ENCODE results near the gene TLE2. TPM values are rescaled to one million over a fixed set of nuclear protein-coding genes. Genes with fewer than 3 reads are reported as not detected.
A peak's percentile ranks its signal among the peaks of the same experiment; 100 is the strongest.

The TLE2 gene
- total RNA-seq, 1 experiment from 2014 or later = 3.0 TPM

DNA sequence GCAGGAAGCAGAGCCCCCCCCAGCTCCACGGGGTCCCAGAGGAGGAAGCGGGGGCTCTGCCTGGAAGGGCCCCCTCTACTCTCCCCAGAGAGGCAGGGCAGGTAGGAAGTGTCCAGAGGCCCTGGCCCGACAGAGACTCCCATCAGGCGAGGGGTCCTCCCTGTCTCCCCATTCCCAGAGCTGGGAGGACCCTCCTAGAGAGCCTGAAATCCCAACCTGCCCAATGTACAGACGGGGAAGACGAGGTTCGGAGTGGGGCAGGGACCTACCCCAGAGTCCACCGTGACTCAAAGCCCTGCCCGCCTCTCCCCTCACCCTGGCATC, 1.1 kb downstream of the TLE2 start:
- CTCF ChIA-PET = interaction anchor here (0.8 kb wide), 1 partner anchor 28 kb away, joined by 7 read pairs; no protein-coding TSS in a partner anchor
- Mint-ChIP-seq H3K4me1 (ENCODE audit: insufficient read depth, unreplicated experiment) (no peaks in the 10 kb centered on the region), H3K4me3 (ENCODE audit: unreplicated experiment) (peak overlapping the region; percentile 67), H3K27me3 (ENCODE audit: insufficient read depth, unreplicated experiment) (no peaks in the 10 kb centered on the region), H3K36me3 (ENCODE audit: insufficient read depth, unreplicated experiment) (no peaks in the 10 kb centered on the region), H3K27ac (ENCODE audit: low read depth, unreplicated experiment) (no peak overlapping the region), H3K9me3 (ENCODE audit: unreplicated experiment) (no peaks in the 10 kb centered on the region)
- TF ChIP-seq, protein P1, sequence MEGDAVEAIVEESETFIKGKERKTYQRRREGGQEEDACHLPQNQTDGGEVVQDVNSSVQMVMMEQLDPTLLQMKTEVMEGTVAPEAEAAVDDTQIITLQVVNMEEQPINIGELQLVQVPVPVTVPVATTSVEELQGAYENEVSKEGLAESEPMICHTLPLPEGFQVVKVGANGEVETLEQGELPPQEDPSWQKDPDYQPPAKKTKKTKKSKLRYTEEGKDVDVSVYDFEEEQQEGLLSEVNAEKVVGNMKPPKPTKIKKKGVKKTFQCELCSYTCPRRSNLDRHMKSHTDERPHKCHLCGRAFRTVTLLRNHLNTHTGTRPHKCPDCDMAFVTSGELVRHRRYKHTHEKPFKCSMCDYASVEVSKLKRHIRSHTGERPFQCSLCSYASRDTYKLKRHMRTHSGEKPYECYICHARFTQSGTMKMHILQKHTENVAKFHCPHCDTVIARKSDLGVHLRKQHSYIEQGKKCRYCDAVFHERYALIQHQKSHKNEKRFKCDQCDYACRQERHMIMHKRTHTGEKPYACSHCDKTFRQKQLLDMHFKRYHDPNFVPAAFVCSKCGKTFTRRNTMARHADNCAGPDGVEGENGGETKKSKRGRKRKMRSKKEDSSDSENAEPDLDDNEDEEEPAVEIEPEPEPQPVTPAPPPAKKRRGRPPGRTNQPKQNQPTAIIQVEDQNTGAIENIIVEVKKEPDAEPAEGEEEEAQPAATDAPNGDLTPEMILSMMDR (IDR thresholded peaks at IDR 0.05; ENCODE audit: unreplicated experiment) = no peak
- no TSS peak for BruUV-seq (replicated peaks)
- intact Hi-C loops (cut with micrococcal nuclease) = no loop called here
- no peak for DNase-seq (ENCODE audit: unreplicated experiment)
- POLR2A ChIA-PET = interaction anchor here (1.3 kb wide), 1 partner anchor 8 kb away, joined by 3 read pairs; no protein-coding TSS in a partner anchor

DNA sequence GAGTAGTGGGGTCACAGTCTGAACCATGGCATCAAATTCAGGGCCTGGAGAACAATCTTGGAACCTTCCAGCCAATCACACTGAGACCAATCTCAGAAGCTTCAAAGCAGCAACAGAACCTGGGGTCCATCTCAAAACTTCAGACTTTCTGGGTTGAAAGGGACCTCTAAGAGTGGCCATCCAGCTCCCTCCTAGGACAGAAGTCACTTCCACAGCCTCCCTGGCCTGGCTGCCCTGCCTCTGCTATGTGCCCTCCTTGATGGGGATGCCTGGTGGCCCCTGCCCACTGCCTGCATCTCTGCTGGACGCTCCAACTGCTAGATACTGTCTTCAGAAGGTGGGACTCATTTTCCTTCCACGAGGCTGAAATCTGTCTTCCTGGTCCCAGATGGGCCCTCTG, 1.8 kb downstream of the TLE2 start:
- Mint-ChIP-seq H3K27ac (ENCODE audit: low read depth, unreplicated experiment) (no peak overlapping the region), H3K4me1 (ENCODE audit: insufficient read depth, unreplicated experiment) (no peaks in the 10 kb centered on the region), H3K27me3 (ENCODE audit: insufficient read depth, unreplicated experiment) (no peaks in the 10 kb centered on the region), H3K9me3 (ENCODE audit: unreplicated experiment) (no peaks in the 10 kb centered on the region), H3K4me3 (ENCODE audit: unreplicated experiment) (no peak overlapping the region), H3K36me3 (ENCODE audit: insufficient read depth, unreplicated experiment) (no peaks in the 10 kb centered on the region)
- CTCF ChIA-PET = no interaction called here
- no peak for DNase-seq (ENCODE audit: unreplicated experiment)
- BruUV-seq (replicated peaks) = no TSS peak
- TF ChIP-seq, protein P1 (IDR thresholded peaks at IDR 0.05; ENCODE audit: unreplicated experiment) = no peak
- intact Hi-C loops (cut with micrococcal nuclease) = no loop called here
- POLR2A ChIA-PET = interaction anchor here (0.6 to 1.3 kb wide), 2 partner anchors 9 to 77 kb away, joined by 3 to 4 read pairs; no protein-coding TSS in a partner anchor

GRCh38 chr19:3026768-3027167, 2.3 kb downstream of the TLE2 start:
- H3K4me1 Mint-ChIP-seq (ENCODE audit: insufficient read depth, unreplicated experiment) = no peaks in the 10 kb centered on the region
- no peak overlapping the region for H3K27ac Mint-ChIP-seq (ENCODE audit: low read depth, unreplicated experiment)
- DNase-seq (ENCODE audit: unreplicated experiment) = no peak
- TF ChIP-seq, protein P1 (IDR thresholded peaks at IDR 0.05; ENCODE audit: unreplicated experiment) = no peak
- H3K4me3 Mint-ChIP-seq (ENCODE audit: unreplicated experiment) = no peak overlapping the region
- ChIA-PET POLR2A (interaction anchor here (1.3 kb wide), 1 partner anchor 9 kb away, joined by 3 read pairs; no protein-coding TSS in a partner anchor), CTCF (interaction anchor here (0.6 kb wide), 1 partner anchor 402 kb away, joined by 3 read pairs; no protein-coding TSS in a partner anchor)
- no TSS peak for BruUV-seq (replicated peaks)
- H3K36me3 Mint-ChIP-seq (ENCODE audit: insufficient read depth, unreplicated experiment) = no peaks in the 10 kb centered on the region
- intact Hi-C loops (cut with micrococcal nuclease) = no loop called here
- no peaks in the 10 kb centered on the region for H3K9me3 Mint-ChIP-seq (ENCODE audit: unreplicated experiment)
- no peaks in the 10 kb centered on the region for H3K27me3 Mint-ChIP-seq (ENCODE audit: insufficient read depth, unreplicated experiment)

- ChIA-PET POLR2A (no interaction called here), CTCF (no interaction called here)
- H3K27ac Mint-ChIP-seq (ENCODE audit: low read depth, unreplicated experiment) = no peak overlapping the region
- intact Hi-C loops (cut with micrococcal nuclease) = no loop called here
- no peak for DNase-seq (ENCODE audit: unreplicated experiment)
- no peaks in the 10 kb centered on the region for H3K9me3 Mint-ChIP-seq (ENCODE audit: unreplicated experiment)
- H3K36me3 Mint-ChIP-seq (ENCODE audit: insufficient read depth, unreplicated experiment) = no peaks in the 10 kb centered on the region
- TF ChIP-seq, protein P1 (IDR thresholded peaks at IDR 0.05; ENCODE audit: unreplicated experiment) = no peak
- H3K27me3 Mint-ChIP-seq (ENCODE audit: insufficient read depth, unreplicated experiment) = no peaks in the 10 kb centered on the region
- no TSS peak for BruUV-seq (replicated peaks)
- H3K4me3 Mint-ChIP-seq (ENCODE audit: unreplicated experiment) = no peak overlapping the region
- no peaks in the 10 kb centered on the region for H3K4me1 Mint-ChIP-seq (ENCODE audit: insufficient read depth, unreplicated experiment)
These were observed 3.6 kb downstream of the TLE2 start for GRCh38 chr19:3025549-3025886.

Measured in MCF 10A (cell line).